NCI-H2171 (cell line): ENCODE measurements around the gene TARBP2.
"Not testable (repeated sequence)": the region's sequence is repeated elsewhere in the genome, so short reads cannot be mapped to it uniquely, and the experiment has no call there.

Experiments
- DNase-seq: peaks from one replicate; lab custom pipeline; 2025; lab: John Stamatoyannopoulos, UW

Gene TARBP2

DNA sequence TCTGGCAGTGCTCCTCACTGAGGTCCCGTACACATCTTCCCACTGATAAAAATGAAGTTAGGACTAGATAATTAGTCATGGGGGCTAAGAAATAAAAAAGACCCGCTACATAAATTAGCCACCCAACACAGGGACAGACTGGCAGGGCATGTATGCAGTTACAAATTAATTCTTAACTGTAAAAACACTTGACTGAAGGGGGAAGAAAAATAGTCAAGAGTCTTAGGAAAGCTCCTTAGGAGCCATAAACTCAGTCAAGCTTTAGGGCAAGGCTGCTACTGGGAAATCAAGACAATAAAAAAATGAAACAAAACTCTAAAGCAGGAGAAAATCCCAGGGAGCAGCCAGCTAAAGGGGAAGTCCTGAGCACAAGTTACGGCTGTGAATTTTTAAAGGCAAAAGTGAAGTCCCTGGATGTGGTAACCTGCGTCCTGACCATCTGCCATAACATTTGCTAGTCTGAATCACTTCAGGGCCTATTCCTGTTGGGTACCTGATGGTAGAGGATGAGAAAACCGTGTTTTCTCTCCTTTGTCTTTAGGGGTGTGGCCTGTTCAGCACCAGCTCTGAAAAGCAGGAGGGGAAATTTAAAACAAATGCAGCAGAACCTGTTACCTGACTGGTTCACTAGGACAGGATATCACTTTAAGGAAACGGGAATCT, 13.7 kb downstream of the TARBP2 start:
- peak; percentile 22 for DNase-seq

GRCh38 chr12:53515291-53515680, 14.2 kb downstream of the TARBP2 start:
- no peak for DNase-seq

GRCh38 chr12:53516758-53517455, 15.8 kb downstream of the TARBP2 start:
- DNase-seq, result no peak

DNA sequence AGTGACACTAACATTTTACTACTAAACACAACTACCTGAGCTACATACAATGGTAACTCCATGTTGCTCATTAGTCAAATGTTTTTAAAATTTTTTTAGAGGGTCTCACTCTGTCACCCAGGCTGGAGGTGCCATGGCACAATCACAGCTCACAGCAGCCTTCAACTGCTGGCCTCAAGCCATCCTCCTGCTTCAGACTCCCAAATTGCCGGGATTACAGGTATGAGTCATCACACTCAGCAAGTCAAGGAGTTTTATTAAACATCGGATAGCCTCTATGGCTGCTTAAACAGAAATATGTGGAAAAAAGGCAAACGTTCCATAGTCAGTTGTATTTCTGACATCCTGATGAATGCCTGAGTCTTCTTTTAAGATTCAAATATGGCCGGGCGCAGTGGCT, 17.3 kb downstream of the TARBP2 start:
- no peak for DNase-seq

DNA sequence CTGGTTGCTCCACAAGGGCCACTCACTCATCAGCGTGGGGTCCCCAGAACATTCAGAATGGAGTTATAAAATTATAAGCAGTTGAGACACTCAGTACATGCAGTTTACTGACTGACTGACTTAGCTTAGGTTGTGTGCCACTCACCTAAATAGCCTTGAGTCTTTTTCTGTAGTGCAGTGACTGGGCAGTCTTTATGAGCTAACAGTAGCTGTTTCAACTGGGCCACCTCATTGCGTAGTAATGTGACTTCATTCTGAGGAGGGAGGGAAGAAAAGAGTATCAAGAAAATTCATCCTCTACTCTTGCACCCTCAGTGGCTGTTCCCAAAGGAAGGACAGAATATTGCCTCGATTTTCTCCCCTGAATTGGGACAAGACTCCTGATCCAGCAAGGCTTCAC, 22.0 kb downstream of the TARBP2 start:
- DNase-seq, result no peak

DNA sequence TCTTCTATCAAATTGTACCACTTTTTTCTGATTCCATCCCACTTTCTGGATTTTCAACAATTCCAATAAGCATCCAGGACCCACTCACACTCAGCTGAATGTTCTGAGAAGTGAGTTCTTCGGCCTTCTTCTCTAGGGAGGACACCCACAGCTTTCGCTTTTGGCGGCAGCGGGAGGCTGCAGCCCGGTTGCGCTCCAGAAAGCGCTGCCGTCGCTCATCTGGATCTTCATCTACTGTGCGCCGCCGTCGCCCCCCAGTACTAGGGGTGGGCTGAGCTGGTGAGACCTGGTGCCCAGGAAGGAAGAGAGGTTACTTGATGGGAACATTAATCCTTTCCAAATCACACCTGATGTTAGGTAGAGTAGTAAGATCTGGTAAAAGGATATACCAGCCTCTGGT, 23.4 kb downstream of the TARBP2 start:
- no peak for DNase-seq

DNA sequence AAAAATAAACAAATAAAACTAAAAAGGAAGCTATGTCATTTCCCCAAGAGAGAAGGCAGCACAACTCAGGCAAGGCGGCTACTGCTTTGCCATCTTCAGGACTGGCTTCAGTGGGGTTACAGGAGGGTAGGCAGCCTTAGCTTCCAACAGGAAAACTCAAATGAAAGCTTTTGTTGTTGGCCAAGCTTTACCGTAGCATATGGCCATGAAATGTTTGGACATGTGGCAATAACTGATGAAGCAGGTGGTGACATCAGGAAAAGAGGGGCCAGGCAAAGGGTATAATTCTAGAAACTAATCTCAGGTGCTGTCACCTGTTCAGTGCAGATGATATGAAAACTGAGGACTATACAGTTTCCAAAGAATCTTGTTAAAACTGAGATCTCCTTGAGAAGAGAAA, 29.0 kb downstream of the TARBP2 start:
- DNase-seq, result peak; percentile 74

DNA sequence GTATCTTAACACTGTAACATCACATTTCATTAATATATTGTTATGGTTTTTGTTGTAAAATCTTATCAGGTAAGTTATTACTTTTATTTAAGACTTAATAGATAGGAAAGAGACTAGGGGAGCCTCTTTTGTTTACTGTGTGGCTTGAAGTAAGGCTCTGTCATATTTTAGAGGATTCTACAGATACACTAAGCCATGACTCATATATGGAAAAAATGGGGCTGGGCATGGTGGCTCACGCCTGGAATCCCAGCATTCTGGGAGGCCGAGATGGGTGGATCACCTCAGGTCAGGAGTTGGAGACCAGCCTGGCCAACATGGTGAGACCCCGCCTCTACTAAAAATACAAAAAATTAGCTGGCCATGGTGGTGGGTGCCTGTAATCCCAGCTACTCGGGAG, 29.8 kb downstream of the TARBP2 start:
- no peak for DNase-seq

- no peak for DNase-seq
These were observed 30.9 kb downstream of the TARBP2 start for GRCh38 chr12:53532021-53532420.

- DNase-seq, result peak; percentile 38
These were observed 31.7 kb downstream of the TARBP2 start for GRCh38 chr12:53532524-53533445.

- no peak for DNase-seq
These were observed 32.4 kb downstream of the TARBP2 start for GRCh38 chr12:53533471-53533870.

DNA sequence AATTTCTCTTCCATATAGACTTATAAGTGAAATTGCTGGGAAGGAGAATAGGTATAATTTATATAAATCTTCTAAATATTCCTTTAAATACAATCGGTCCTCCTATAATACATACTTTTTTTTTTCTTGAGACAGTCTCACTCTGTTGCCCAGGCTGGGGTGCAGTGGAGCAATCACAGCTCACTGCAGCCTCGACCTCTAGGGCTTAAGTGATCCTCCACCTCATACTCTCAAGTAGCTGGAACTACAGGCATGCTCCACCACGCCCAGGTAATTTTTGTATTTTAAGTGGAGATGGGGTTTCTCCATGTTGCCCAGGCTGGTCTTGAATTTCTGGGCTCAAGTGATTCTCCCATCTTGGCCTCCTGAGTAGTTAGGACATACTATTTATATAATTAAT, 35.9 kb downstream of the TARBP2 start:
- no peak for DNase-seq

DNA sequence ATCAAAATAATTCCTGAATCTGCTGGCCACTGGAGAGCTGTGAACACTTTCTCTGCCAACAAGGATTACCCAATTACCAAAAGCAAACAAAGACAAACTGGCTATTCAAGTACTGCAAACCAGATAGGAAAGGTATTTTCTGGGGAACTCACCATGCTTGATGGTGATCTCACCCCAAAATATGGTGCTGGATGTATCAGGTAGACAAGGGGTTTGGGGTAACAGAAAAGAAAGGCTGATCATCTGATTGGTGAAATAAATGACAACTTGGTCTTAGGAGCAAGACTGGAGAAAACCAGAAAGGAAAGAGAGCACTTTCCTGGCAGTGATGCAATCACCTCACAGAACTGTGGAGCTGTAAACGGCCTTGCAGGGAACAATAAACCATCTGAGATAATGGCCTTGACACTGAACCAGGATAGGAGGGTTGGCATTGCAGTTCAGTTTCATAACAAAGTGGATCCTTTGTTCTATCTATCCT, 37.2 kb downstream of the TARBP2 start:
- no peak for DNase-seq

DNA sequence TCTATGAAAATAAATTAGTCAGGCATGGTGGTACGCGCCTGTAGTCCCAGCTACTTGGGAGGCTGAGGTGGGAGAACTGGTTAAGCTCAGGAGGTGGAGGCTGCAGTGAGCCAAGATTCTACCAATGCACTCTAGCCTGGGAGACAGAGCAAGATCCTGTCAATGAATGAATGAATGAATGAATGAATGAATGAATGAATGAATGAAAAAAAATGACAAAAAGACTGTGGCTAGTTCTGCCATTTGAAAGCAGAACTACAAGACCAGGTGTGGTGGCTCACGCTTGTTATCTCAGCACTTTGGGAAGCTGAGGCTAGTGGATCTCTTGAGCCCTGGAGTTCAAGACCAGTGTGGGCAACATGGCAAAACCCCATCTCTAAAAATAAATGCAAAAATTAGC, 38.4 kb downstream of the TARBP2 start:
- no peak for DNase-seq

DNA sequence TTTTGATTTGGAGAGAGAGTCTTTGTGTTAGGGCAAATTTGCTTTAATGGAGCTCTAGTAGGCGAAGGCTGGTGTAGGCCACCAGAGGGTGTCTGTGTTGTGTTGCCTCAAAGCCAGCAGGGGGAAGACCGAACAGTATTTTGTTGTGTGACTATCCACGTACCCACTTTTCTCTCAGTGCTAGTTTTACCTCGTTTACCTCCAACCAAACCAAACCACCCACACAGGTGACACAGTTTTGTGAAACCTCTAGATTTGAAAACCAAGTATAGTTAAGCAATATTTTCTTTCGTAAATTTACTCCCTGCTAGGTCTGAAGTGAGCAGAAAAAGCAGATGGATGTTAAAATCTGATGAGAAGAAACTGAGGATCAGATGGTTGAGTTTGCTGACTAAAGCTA, 42.5 kb downstream of the TARBP2 start:
- peak; percentile 21 for DNase-seq

GRCh38 chr12:53548354-53548753, 47.3 kb downstream of the TARBP2 start:
- not testable (repeated sequence) for DNase-seq

- DNase-seq, result not testable (repeated sequence)
These were observed 49.0 kb downstream of the TARBP2 start for GRCh38 chr12:53550131-53550530.

DNA sequence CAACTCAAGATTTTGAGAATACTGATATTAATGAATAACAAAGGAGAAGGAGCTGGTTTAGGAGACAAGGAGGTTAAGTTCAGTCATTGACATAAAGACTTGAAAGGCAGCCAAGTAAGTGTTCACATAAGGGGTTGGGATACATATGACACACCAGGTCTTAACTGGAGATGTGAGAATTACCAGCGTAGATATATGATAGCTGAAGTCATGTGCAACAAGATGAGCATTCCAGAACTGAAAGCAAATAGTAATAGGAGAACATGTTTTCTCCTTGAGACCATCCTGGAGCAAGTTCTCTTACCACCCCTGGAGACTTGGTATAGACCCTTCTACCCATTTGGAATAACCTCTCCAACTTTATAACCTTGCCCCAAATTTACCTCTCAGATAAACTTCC, 49.5 kb downstream of the TARBP2 start:
- DNase-seq, result no peak

DNA sequence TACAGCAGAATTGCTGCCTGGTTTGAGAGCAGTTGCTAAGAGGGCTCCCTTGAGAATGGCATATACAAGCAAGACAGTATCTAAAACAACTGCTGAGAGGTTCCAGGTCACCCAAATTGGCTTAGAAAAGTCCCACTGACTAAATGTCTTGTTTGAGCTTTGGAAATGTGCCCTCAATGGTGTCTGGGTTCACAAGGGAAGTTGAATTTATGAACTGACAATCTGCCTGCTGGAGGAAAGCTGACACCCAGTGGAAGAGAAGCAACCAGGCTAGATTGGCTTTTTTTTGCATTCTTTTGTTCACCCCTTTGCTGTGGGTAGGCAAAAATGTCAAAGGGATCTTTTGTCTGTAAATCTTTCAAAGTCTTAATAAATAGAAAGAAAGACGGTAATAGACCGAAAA, 50.8 kb downstream of the TARBP2 start:
- DNase-seq, result no peak

GRCh38 chr12:53552361-53553327, 51.6 kb downstream of the TARBP2 start:
- DNase-seq, result no peak
